HepG2 (cell line): ENCODE data around the gene GSTM4. TPM values are rescaled to one million over a fixed set of nuclear protein-coding genes. Genes with fewer than 3 reads are reported as not detected.

Experiments
- GATAD2A ChIP-seq: IDR thresholded peaks from 2 replicates; pipeline ENCODE4 v1.6.1; 2016
- GTF3A ChIP-seq: sonication (generic); formaldehyde crosslinking; conservative IDR thresholded peaks from 2 replicates; pipeline ENCODE4 v1.4.0; 2020; ENCODE audit warnings: mild to moderate bottlenecking, missing genetic modification reagents
- JUN ChIP-seq: sonication (generic); formaldehyde crosslinking; IDR thresholded peaks from 2 replicates; pipeline ENCODE4 v1.4.0; 2020; ENCODE audit warnings: mild to moderate bottlenecking, missing genetic modification reagents
- LCORL ChIP-seq, 2 experiments: fragments of 450-650 bp in 1 of 2; sonication (generic) in 1 of 2; formaldehyde crosslinking in 1 of 2; IDR thresholded peaks; 2 replicates each; pipeline versions ENCODE4 v1.5.0 to v1.6.1; 2017 to 2020; ENCODE audit warnings: antibody characterized with exemption in 1 of 2, missing genetic modification reagents in 1 of 2
- MBD4 ChIP-seq: IDR thresholded peaks from 2 replicates; pipeline ENCODE4 v1.6.1; 2012; ENCODE audit warnings: low read length, inconsistent platforms, borderline replicate concordance
- NR2F6 ChIP-seq, 2 experiments: IDR thresholded peaks; 2 replicates each; pipeline ENCODE4 v1.6.1; 2016; ENCODE audit warnings: antibody characterized with exemption in 1 of 2, mild to moderate bottlenecking in 1 of 2
- PHF5A ChIP-seq: IDR thresholded peaks from one replicate; pipeline ENCODE4 v1.6.1; 2018; ENCODE audit warnings: low read depth, missing genetic modification reagents; ENCODE audit not compliant: unreplicated experiment
- PTBP1 ChIP-seq: fragments of 200-400 bp; formaldehyde crosslinking; IDR thresholded peaks from 2 replicates; pipeline ENCODE4 v1.6.1; 2018; ENCODE audit warnings: low read length, low read depth; ENCODE audit not compliant: poor library complexity, severe bottlenecking
- RXRB ChIP-seq: IDR thresholded peaks from 2 replicates; pipeline ENCODE4 v1.6.1; 2016; ENCODE audit warnings: borderline replicate concordance, missing genetic modification reagents, missing compliant biosample characterization
- SNAPC2 ChIP-seq: sonication (generic); formaldehyde crosslinking; IDR thresholded peaks from 2 replicates; pipeline ENCODE4 v1.8.1; 2022; ENCODE audit warnings: mild to moderate bottlenecking, missing genetic modification reagents
- SP1 ChIP-seq, 2 experiments: fragments of 450-650 bp in 1 of 2; sonication (generic) in 1 of 2; formaldehyde crosslinking in 1 of 2; IDR thresholded peaks; 2 replicates each; pipeline versions ENCODE4 v1.4.0 to v1.6.1; 2016 to 2020; ENCODE audit warnings: missing genetic modification reagents in 1 of 2
- ZNF225 ChIP-seq: sonication (generic); formaldehyde crosslinking; IDR thresholded peaks from 2 replicates; pipeline ENCODE4 v1.4.0; 2020; ENCODE audit warnings: mild to moderate bottlenecking, missing genetic modification reagents
- ZNF234 ChIP-seq: sonication (generic); formaldehyde crosslinking; conservative IDR thresholded peaks from 2 replicates; pipeline ENCODE4 v1.5.1; 2020; ENCODE audit warnings: mild to moderate bottlenecking, missing genetic modification reagents
- ZNF235 ChIP-seq: sonication (generic); formaldehyde crosslinking; IDR thresholded peaks from 2 replicates; pipeline ENCODE4 v1.8.1; 2023; ENCODE audit warnings: mild to moderate bottlenecking, missing genetic modification reagents, borderline replicate concordance
- ZNF335 ChIP-seq: sonication (generic); formaldehyde crosslinking; IDR thresholded peaks from 2 replicates; pipeline ENCODE4 v1.4.0; 2020; ENCODE audit warnings: missing genetic modification reagents
- ZNF430 ChIP-seq: sonication (generic); formaldehyde crosslinking; IDR thresholded peaks from 2 replicates; pipeline ENCODE4 v1.9.0; 2021; ENCODE audit warnings: mild to moderate bottlenecking, missing genetic modification reagents
- polyA plus RNA-seq, 8 experiments: library from polyadenylated mRNA; depleted of rRNA in 3 of 8; stranded (reverse) in 7 of 8; unstranded in 1 of 8; fragments of >200 nt; fragmentation: Illumina TruSeq in 4 of 8; extraction: Trizol in 4 of 8; gene quantifications; 2 replicates each; pipeline versions ENCODE4 v1.2.1 to v1.2.3, GENCODE V29; 2011 to 2016; ENCODE audit warnings: low read depth in 4 of 8, missing spikeins in 1 of 8, mixed read lengths in 1 of 8; ENCODE audit not compliant: insufficient read depth in 1 of 8
- total RNA-seq, 5 experiments: library from RNA; depleted of rRNA; stranded (reverse); fragments of >200 nt; fragmentation: Illumina TruSeq; extraction: Trizol; gene quantifications; 2 replicates each; pipeline ENCODE4 v1.2.3, GENCODE V29; 2016; ENCODE audit warnings: low read depth in 1 of 5
- TF ChIP-seq, protein P1 (sequence below): sonication (generic); formaldehyde crosslinking; IDR thresholded peaks from 2 replicates; pipeline ENCODE4 v1.4.0; 2020; ENCODE audit warnings: missing genetic modification reagents, mild to moderate bottlenecking, borderline replicate concordance
- TF ChIP-seq, protein P2 (sequence below): sonication (generic); formaldehyde crosslinking; IDR thresholded peaks from 2 replicates; pipeline ENCODE4 v1.4.0; 2020; ENCODE audit warnings: missing genetic modification reagents, borderline replicate concordance
- TF ChIP-seq, protein P3 (sequence below), 2 experiments: IDR thresholded peaks; 2 replicates each; pipeline ENCODE4 v1.6.1; 2011 to 2012; ENCODE audit warnings: low read length in 2 of 2, borderline replicate concordance in 1 of 2, low read depth in 1 of 2, mild to moderate bottlenecking in 1 of 2, moderate library complexity in 1 of 2

Gene GSTM4
- total and polyA plus RNA-seq, 2 of the 13 experiments (the other 11 are each of a cell fraction or from before 2014, with no cell fraction given): 25.3 to 40.8 TPM

GRCh38 chr1:109618661-109619575, 37.0 kb upstream of the GSTM4 start (continued):
- TF ChIP-seq, protein P1, sequence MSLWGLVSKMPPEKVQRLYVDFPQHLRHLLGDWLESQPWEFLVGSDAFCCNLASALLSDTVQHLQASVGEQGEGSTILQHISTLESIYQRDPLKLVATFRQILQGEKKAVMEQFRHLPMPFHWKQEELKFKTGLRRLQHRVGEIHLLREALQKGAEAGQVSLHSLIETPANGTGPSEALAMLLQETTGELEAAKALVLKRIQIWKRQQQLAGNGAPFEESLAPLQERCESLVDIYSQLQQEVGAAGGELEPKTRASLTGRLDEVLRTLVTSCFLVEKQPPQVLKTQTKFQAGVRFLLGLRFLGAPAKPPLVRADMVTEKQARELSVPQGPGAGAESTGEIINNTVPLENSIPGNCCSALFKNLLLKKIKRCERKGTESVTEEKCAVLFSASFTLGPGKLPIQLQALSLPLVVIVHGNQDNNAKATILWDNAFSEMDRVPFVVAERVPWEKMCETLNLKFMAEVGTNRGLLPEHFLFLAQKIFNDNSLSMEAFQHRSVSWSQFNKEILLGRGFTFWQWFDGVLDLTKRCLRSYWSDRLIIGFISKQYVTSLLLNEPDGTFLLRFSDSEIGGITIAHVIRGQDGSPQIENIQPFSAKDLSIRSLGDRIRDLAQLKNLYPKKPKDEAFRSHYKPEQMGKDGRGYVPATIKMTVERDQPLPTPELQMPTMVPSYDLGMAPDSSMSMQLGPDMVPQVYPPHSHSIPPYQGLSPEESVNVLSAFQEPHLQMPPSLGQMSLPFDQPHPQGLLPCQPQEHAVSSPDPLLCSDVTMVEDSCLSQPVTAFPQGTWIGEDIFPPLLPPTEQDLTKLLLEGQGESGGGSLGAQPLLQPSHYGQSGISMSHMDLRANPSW (CRISPR knock-in tag): peak; percentile 11; the same call in 1 of the 2 replicates
- TF ChIP-seq ZNF234 (CRISPR knock-in tag) (no peak), PTBP1 (no peak), ZNF335 (CRISPR knock-in tag) (no peak), PHF5A (CRISPR knock-in tag) (peak; percentile 27), NR2F6 (IDR thresholded peaks at IDR 0.05) (peak; percentile 88), NR2F6 (CRISPR knock-in tag; IDR thresholded peaks at IDR 0.05) (peak; percentile 82), MBD4 (no peak), LCORL (IDR thresholded peaks at IDR 0.05) (peak; percentile 46; the same call in 1 of the 2 replicates), LCORL (CRISPR knock-in tag; IDR thresholded peaks at IDR 0.05) (peak; percentile 79; the same call in 1 of the 2 replicates), GTF3A (no peak), ZNF225 (no peak), RXRB (CRISPR knock-in tag) (peak; percentile 59; the same call in 1 of the 2 replicates), ZNF235 (CRISPR knock-in tag) (no peak), JUN (no peak), SP1 (IDR thresholded peaks at IDR 0.05) (no peak), SP1 (CRISPR knock-in tag; IDR thresholded peaks at IDR 0.05) (no peak), ZNF430 (CRISPR knock-in tag) (no peak), GATAD2A (CRISPR knock-in tag) (peak; percentile 83), SNAPC2 (CRISPR knock-in tag) (0 out of 2 replicates have a peak, but pooled peaks have one; percentile 48)
- TF ChIP-seq, protein P2, sequence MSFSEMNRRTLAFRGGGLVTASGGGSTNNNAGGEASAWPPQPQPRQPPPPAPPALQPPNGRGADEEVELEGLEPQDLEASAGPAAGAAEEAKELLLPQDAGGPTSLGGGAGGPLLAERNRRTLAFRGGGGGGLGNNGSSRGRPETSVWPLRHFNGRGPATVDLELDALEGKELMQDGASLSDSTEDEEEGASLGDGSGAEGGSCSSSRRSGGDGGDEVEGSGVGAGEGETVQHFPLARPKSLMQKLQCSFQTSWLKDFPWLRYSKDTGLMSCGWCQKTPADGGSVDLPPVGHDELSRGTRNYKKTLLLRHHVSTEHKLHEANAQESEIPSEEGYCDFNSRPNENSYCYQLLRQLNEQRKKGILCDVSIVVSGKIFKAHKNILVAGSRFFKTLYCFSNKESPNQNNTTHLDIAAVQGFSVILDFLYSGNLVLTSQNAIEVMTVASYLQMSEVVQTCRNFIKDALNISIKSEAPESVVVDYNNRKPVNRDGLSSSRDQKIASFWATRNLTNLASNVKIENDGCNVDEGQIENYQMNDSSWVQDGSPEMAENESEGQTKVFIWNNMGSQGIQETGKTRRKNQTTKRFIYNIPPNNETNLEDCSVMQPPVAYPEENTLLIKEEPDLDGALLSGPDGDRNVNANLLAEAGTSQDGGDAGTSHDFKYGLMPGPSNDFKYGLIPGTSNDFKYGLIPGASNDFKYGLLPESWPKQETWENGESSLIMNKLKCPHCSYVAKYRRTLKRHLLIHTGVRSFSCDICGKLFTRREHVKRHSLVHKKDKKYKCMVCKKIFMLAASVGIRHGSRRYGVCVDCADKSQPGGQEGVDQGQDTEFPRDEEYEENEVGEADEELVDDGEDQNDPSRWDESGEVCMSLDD (CRISPR knock-in tag): no peak
- TF ChIP-seq, protein P3, sequence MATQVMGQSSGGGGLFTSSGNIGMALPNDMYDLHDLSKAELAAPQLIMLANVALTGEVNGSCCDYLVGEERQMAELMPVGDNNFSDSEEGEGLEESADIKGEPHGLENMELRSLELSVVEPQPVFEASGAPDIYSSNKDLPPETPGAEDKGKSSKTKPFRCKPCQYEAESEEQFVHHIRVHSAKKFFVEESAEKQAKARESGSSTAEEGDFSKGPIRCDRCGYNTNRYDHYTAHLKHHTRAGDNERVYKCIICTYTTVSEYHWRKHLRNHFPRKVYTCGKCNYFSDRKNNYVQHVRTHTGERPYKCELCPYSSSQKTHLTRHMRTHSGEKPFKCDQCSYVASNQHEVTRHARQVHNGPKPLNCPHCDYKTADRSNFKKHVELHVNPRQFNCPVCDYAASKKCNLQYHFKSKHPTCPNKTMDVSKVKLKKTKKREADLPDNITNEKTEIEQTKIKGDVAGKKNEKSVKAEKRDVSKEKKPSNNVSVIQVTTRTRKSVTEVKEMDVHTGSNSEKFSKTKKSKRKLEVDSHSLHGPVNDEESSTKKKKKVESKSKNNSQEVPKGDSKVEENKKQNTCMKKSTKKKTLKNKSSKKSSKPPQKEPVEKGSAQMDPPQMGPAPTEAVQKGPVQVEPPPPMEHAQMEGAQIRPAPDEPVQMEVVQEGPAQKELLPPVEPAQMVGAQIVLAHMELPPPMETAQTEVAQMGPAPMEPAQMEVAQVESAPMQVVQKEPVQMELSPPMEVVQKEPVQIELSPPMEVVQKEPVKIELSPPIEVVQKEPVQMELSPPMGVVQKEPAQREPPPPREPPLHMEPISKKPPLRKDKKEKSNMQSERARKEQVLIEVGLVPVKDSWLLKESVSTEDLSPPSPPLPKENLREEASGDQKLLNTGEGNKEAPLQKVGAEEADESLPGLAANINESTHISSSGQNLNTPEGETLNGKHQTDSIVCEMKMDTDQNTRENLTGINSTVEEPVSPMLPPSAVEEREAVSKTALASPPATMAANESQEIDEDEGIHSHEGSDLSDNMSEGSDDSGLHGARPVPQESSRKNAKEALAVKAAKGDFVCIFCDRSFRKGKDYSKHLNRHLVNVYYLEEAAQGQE (IDR thresholded peaks at IDR 0.05; ENCODE audit: borderline replicate concordance in 1 of 2, low read depth in 1 of 2, low read length in 2 of 2): peak in 1 of 2 experiments; percentile 11; a peak in 1 of 4 replicates
